Heart left ventricle (tissue), 16 donors: ENCODE results near the gene TCEAL2. TPM values are rescaled to one million over a fixed set of nuclear protein-coding genes. Genes with fewer than 3 reads are reported as not detected.
A peak's percentile ranks its signal among the peaks of the same experiment; 100 is the strongest.
"Not testable (repeated sequence)": the region's sequence is repeated elsewhere in the genome, so short reads cannot be mapped to it uniquely, and the experiment has no call there.

Experiments
- ATAC-seq, 4 donors: fragments of 200-7000 bp; cut with Tn5 transposase; one replicate each; pipeline ENCODE4 v1.9.1; 2020 to 2022; ENCODE audit warnings: moderate library complexity in 4 of 4, mild to moderate bottlenecking in 3 of 4, moderate number of reproducible peaks in 1 of 4
- DNase-seq, 5 donors: peaks; one replicate each; pipeline ENCODE4 v3.0.0-alpha.2; 2020
- H3K27ac ChIP-seq, 12 donors: fragments of 200-600 bp; sonication (generic) in 4 of 12; one replicate each; pipeline versions ENCODE4 v1.5.0 to v1.8.0; 2016 to 2022; ENCODE audit warnings: mild to moderate bottlenecking in 2 of 12
- H3K27me3 ChIP-seq, 9 donors: fragments of 200-600 bp; sonication (generic) in 2 of 9; one replicate each; pipeline versions ENCODE4 v1.5.1 to v1.8.0; 2016 to 2022; ENCODE audit warnings: mild to moderate bottlenecking in 3 of 9
- H3K36me3 ChIP-seq, 9 donors: fragments of 200-600 bp; sonication (generic) in 2 of 9; one replicate each; pipeline versions ENCODE4 v1.5.0 to v1.8.0; 2018 to 2022; ENCODE audit warnings: mild to moderate bottlenecking in 2 of 9
- H3K4me1 ChIP-seq, 12 donors: fragments of 200-600 bp; sonication (generic) in 4 of 12; one replicate each; pipeline versions ENCODE4 v1.5.0 to v1.8.0; 2016 to 2022; ENCODE audit warnings: mild to moderate bottlenecking in 3 of 12
- H3K4me3 ChIP-seq, 12 donors: fragments of 200-600 bp; sonication (generic) in 4 of 12; one replicate each; pipeline versions ENCODE4 v1.5.0 to v1.8.0; 2017 to 2022; ENCODE audit warnings: mild to moderate bottlenecking in 9 of 12, moderate library complexity in 4 of 12
- H3K9me3 ChIP-seq, 12 donors: fragments of 200-600 bp; sonication (generic) in 4 of 12; one replicate each; pipeline versions ENCODE4 v1.5.0 to v1.8.0; 2016 to 2022; ENCODE audit warnings: mild to moderate bottlenecking in 1 of 12
- POLR2A ChIP-seq, 2 donors: fragments of 450-650 bp; IDR thresholded peaks; one replicate each; pipeline ENCODE4 v1.6.1; 2017; ENCODE audit warnings: antibody characterized with exemption in 2 of 2, mild to moderate bottlenecking in 2 of 2, moderate library complexity in 2 of 2
- WGBS, 4 donors: extraction: QIAGEN DNeasy Blood & Tissue Kit in 2 of 4; methylation state at CpG; one replicate each; pipeline versions ENCODE4 v1.1.5 to v1.1.7; 2013 to 2018; 5-methylcytosine and 5-hydroxymethylcytosine counted together
- intact Hi-C, 10 donors: fragments of 100-400 bp; cut with DNase I; formaldehyde crosslinking; loops; one replicate each; pipeline versions ENCODE4 v1.11.1 to v1.14.2; 2022
- polyA plus RNA-seq, 2 donors: library from polyadenylated mRNA; stranded (reverse); fragments of 200-250 nt; gene quantifications; one replicate each; pipeline ENCODE4 v1.2.3, GENCODE V29; 2013
- total RNA-seq, 9 donors: library from RNA; depleted of rRNA in 2 of 9; stranded (reverse); fragments of >200 nt in 2 of 9; fragmentation: NEBNext Ultra II Directional in 3 of 9; extraction: Animal tissue kit (Norgen Biotek cat#: 25700) in 3 of 9; gene quantifications; one replicate each; pipeline versions ENCODE4 v1.1.0 to v1.2.4, GENCODE V29; 2016 to 2023
- TF ChIP-seq, protein P1 (sequence below), 12 donors: fragments of 200-600 bp; sonication (generic) in 4 of 12; IDR thresholded peaks; one replicate each; pipeline versions ENCODE4 v1.5.0 to v1.8.0; 2018 to 2022; ENCODE audit warnings: antibody characterized with exemption in 12 of 12, mild to moderate bottlenecking in 5 of 12
- donor health status: ischemic (EF 13 %, LVEDD 7.1; RV severe dilation, severe dysfunction).
- donor health status: healthy with polysubstance abuse.
- donor health status: DM: no; HTN: yes; CAD: no.
- donor health status: DM: no; HTN: no; CAD: no.
- donor health status: ischemic (EF 25% LVEDD 6.9; RV normal size, moderate dysfunction).
- donor health status: ischemic (EF 25% LVEDD 5.7; RV mildly dilated, moderate dysfunction).
- donor health status: healthy.
- donor health status: DM: yes; HTN: yes; CAD: no.
- donor health status: ischemic (EF 35%, LVEDD 5.7; RV mildly dilated, moderate dysfunction).
- donor health status: nonischemic (EF 11% LVEDD 7.7; RV severe dilation, severe dysfunction).
- donor health status: DM: yes; HTN: yes; CAD: no.
- donor health status: PGD.
- donor health status: ischemic (EF 29% LVEDD 5.4; RV normal size, mild dysfunction).
- donor health status: nonischemic (EF 23%, LVEDD 6.1; RV moderate dilation, normal function).

The TCEAL2 gene
- total and polyA plus RNA-seq, 11 donors = 0.29 to 3.4 (median 0.53) TPM; not detected in 6

- no peak overlapping the region for H3K4me3 ChIP-seq
- no peaks in the 10 kb centered on the region for H3K4me1 ChIP-seq
- TF ChIP-seq, protein P1, sequence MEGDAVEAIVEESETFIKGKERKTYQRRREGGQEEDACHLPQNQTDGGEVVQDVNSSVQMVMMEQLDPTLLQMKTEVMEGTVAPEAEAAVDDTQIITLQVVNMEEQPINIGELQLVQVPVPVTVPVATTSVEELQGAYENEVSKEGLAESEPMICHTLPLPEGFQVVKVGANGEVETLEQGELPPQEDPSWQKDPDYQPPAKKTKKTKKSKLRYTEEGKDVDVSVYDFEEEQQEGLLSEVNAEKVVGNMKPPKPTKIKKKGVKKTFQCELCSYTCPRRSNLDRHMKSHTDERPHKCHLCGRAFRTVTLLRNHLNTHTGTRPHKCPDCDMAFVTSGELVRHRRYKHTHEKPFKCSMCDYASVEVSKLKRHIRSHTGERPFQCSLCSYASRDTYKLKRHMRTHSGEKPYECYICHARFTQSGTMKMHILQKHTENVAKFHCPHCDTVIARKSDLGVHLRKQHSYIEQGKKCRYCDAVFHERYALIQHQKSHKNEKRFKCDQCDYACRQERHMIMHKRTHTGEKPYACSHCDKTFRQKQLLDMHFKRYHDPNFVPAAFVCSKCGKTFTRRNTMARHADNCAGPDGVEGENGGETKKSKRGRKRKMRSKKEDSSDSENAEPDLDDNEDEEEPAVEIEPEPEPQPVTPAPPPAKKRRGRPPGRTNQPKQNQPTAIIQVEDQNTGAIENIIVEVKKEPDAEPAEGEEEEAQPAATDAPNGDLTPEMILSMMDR (IDR thresholded peaks at IDR 0.05) = no peak
- no peak for TF ChIP-seq POLR2A (IDR thresholded peaks at IDR 0.05)
- 33 to 46% (median 36%) methylated on average over 8 of the region's 8 CpGs for WGBS, 4 donors
- H3K27me3 ChIP-seq = peaks cover 0 to 61% (median 0%) of the 10 kb centered on the region in 9 donors
- H3K9me3 ChIP-seq = no peaks in the 10 kb centered on the region
- H3K27ac ChIP-seq = peak overlapping the region in 1 of 12 donors; percentile 70
- DNase-seq = no peak
- intact Hi-C loops = no loop called here
- H3K36me3 ChIP-seq = no peaks in the 10 kb centered on the region
- no peak for ATAC-seq
Measured at GRCh38 chrX:102126863-102127262, 1.4 kb downstream of the TCEAL2 start.

GRCh38 chrX:102129473-102129872 is 4.0 kb downstream of the TCEAL2 start:
- ATAC-seq = no peak
- Histone ChIP-seq H3K4me1 (no peaks in the 10 kb centered on the region), H3K36me3 (no peaks in the 10 kb centered on the region), H3K27ac (no peak overlapping the region), H3K4me3 (no peak overlapping the region), H3K9me3 (no peaks in the 10 kb centered on the region), H3K27me3 (peaks cover 0 to 64% (median 0%) of the 10 kb centered on the region in 9 donors)
- no peak for DNase-seq
- TF ChIP-seq, protein P1 (IDR thresholded peaks at IDR 0.05) = peak in 9 of 12 donors; percentile 11 to 45 (median 31)
- no peak for TF ChIP-seq POLR2A (IDR thresholded peaks at IDR 0.05)
- 18 to 64% (median 48%) methylated on average over 1 of the region's 1 CpG for WGBS, 4 donors
- intact Hi-C loops = no loop called here

GRCh38 chrX:102138064-102138463 is 12.6 kb downstream of the TCEAL2 start:
- 34 to 60% (median 41%) methylated on average over 4 of the region's 4 CpGs for WGBS, 4 donors
- DNase-seq = no peak
- H3K4me1 ChIP-seq = no peaks in the 10 kb centered on the region
- H3K9me3 ChIP-seq = no peaks in the 10 kb centered on the region
- H3K4me3 ChIP-seq = no peak overlapping the region
- TF ChIP-seq, protein P1 (IDR thresholded peaks at IDR 0.05) = no peak
- TF ChIP-seq POLR2A (IDR thresholded peaks at IDR 0.05) = no peak
- ATAC-seq = no peak
- peaks cover 0 to 38% (median 0%) of the 10 kb centered on the region in 9 donors for H3K27me3 ChIP-seq
- no peak overlapping the region for H3K27ac ChIP-seq
- H3K36me3 ChIP-seq = no peaks in the 10 kb centered on the region
- intact Hi-C loops = no loop called here

DNA sequence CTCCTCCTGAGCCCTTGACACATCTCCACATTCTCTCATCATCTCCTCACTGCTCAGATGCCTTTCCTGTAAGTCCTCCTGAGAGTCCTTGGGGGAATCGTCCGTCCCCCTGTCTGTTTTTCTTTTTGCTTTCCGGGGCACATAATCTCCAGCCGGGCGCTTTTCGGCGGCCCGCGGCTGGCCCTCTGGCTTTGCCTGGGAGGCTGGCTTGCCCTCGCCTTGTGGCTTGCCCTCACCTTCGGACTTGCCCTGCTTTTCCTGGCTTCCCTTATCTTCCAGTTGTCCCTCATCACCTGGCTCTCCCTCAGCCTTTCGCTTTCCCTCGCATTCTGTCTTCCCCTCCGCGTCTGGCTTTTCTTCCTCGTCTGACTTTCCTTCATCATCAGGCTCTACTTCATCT is 15.4 kb downstream of the TCEAL2 start:
- H3K9me3 ChIP-seq, H3K4me1 ChIP-seq, intact Hi-C loops, H3K4me3 ChIP-seq, ATAC-seq, H3K27ac ChIP-seq, H3K36me3 ChIP-seq, DNase-seq: not testable (repeated sequence)
- H3K27me3 ChIP-seq = peaks cover 0 to 53% (median 0%) of the 10 kb centered on the region in 9 donors
- 32 to 67% (median 55%) methylated on average over 16 of the region's 16 CpGs for WGBS, 4 donors

GRCh38 chrX:102141631-102142030 is 16.2 kb downstream of the TCEAL2 start:
- not testable (repeated sequence) for ATAC-seq, H3K4me3 ChIP-seq

DNA sequence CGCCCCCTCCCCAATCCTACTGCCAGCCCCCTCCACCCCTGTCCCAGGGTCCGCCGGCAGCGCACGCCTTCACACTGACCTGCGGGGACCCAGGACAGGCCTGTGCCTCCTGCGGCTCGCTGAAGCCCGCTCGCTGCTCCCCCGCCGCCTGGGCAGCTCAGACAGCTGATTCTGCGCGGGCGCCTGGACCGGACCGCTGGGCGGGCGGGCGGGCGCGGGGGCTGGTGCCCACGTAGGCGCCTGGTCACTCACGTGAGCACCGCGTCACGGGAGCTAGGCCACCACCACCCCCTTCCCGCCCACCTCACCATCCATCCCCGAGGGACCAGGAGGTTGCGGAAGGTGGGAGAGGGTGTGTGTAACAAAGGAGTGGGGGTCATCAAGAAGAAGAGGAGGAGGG is 16.8 kb downstream of the TCEAL2 start, which contains the start of gene TCEAL6:
Gene TCEAL6 (minus strand): TSS at position 208 of the 400 bp plus-strand sequence.
- H3K4me1 ChIP-seq, intact Hi-C loops, DNase-seq, H3K9me3 ChIP-seq, H3K4me3 ChIP-seq, H3K27ac ChIP-seq, H3K36me3 ChIP-seq, ATAC-seq: not testable (repeated sequence)
- WGBS, 4 donors = 1 to 45% (median 17%) methylated on average over 4 to 24 of the region's 31 CpGs
- H3K27me3 ChIP-seq = peaks cover 0 to 52% (median 0%) of the 10 kb centered on the region in 9 donors

More at GRCh38 chrX:102141631-102142030, 16.2 kb downstream of the TCEAL2 start:
- intact Hi-C loops, H3K27ac ChIP-seq, DNase-seq, H3K4me1 ChIP-seq, H3K36me3 ChIP-seq, H3K9me3 ChIP-seq: not testable (repeated sequence)
- peaks cover 0 to 56% (median 0%) of the 10 kb centered on the region in 9 donors for H3K27me3 ChIP-seq
- 8 to 45% (median 24%) methylated on average over 18 to 19 of the region's 19 CpGs for whole genome bisulfite sequencing, 4 donors
